Neural cell (in vitro differentiated cells): Measurements from ENCODE around the gene KRT3. TPM values are rescaled to one million over a fixed set of nuclear protein-coding genes. Genes with fewer than 3 reads are reported as not detected.

Experiments used
- H2AFZ ChIP-seq: fragments of 200-600, 300-800 bp; sonication (generic), shearing (Covaris generic); 2 replicates; pipeline ENCODE4 v1.6.0; 2014; ENCODE audit warnings: low read depth, mild to moderate bottlenecking, antibody characterized with exemption, low read length, moderate library complexity
- H3F3A ChIP-seq: fragments of 200-600 bp; shearing (Covaris generic); 2 replicates; pipeline ENCODE4 v1.6.1; 2016; ENCODE audit warnings: mild to moderate bottlenecking, moderate library complexity, mixed read lengths, antibody characterized with exemption, low read length; ENCODE audit not compliant: insufficient read depth, poor library complexity, severe bottlenecking
- H3K27ac ChIP-seq: fragments of 200-600, 300-800 bp; sonication (generic), shearing (Covaris generic); 2 replicates; pipeline ENCODE4 v1.5.1; 2014; ENCODE audit warnings: mild to moderate bottlenecking, low read length, moderate library complexity
- H3K27me3 ChIP-seq: fragments of 300-800, 200-600 bp; sonication (generic), shearing (Covaris generic); 2 replicates; pipeline ENCODE4 v1.6.0; 2014; ENCODE audit warnings: mild to moderate bottlenecking, low read depth, low read length, moderate library complexity; ENCODE audit not compliant: insufficient read depth
- H3K36me3 ChIP-seq: fragments of 300-800, 200-600 bp; sonication (generic), shearing (Covaris generic); 2 replicates; pipeline ENCODE4 v1.5.1; 2014; ENCODE audit warnings: mild to moderate bottlenecking, antibody characterized with exemption, low read length, moderate library complexity; ENCODE audit not compliant: insufficient read depth
- H3K4me2 ChIP-seq: fragments of 300-800, 200-600 bp; sonication (generic), shearing (Covaris generic); 2 replicates; pipeline ENCODE4 v1.6.0; 2014; ENCODE audit warnings: mild to moderate bottlenecking, low read length
- H3K4me3 ChIP-seq: fragments of 300-800, 200-600 bp; sonication (generic), shearing (Covaris generic); 2 replicates; pipeline ENCODE4 v1.5.1; 2014; ENCODE audit warnings: mild to moderate bottlenecking, low read length, moderate library complexity
- H3K79me2 ChIP-seq: fragments of 200-600 bp; shearing (Covaris generic); replicated peaks from 2 replicates; pipeline ENCODE4 v1.6.0; 2014; ENCODE audit warnings: mild to moderate bottlenecking, low read length, moderate library complexity; ENCODE audit not compliant: insufficient read depth
- H3K9ac ChIP-seq: fragments of 300-800, 200-600 bp; sonication (generic), shearing (Covaris generic); 2 replicates; pipeline ENCODE4 v1.6.1; 2016; ENCODE audit warnings: mild to moderate bottlenecking, low read length, mixed read lengths
- H3K9me2 ChIP-seq: fragments of 200-600 bp; shearing (Covaris generic); 2 replicates; pipeline ENCODE4 v1.6.1; 2016; ENCODE audit warnings: mild to moderate bottlenecking, low read length, mixed read lengths; ENCODE audit not compliant: insufficient read depth
- H3K9me3 ChIP-seq: fragments of 200-600, 300-800 bp; sonication (generic), shearing (Covaris generic); 2 replicates; pipeline ENCODE4 v1.6.1; 2016; ENCODE audit warnings: mild to moderate bottlenecking, mixed run types, low read length, moderate library complexity, mixed read lengths
- H4K20me1 ChIP-seq: fragments of 200-600 bp; shearing (Covaris generic); 2 replicates; pipeline ENCODE4 v1.6.1; 2016; ENCODE audit warnings: mild to moderate bottlenecking, mixed run types; ENCODE audit not compliant: insufficient read depth
- CTCF ChIP-seq: fragments of 450-650 bp; IDR thresholded peaks from 2 replicates; pipeline ENCODE4 v1.5.1; 2014; ENCODE audit warnings: antibody characterized with exemption, mild to moderate bottlenecking, moderate library complexity; ENCODE audit not compliant: poor library complexity, severe bottlenecking
- EP300 ChIP-seq: fragments of 450-650 bp; conservative IDR thresholded peaks from 2 replicates; pipeline ENCODE4 v1.6.1; 2014; ENCODE audit warnings: antibody characterized with exemption, mild to moderate bottlenecking, moderate library complexity; ENCODE audit not compliant: poor library complexity, severe bottlenecking
- EZH2 ChIP-seq: fragments of 200-600, 300-800 bp; shearing (Covaris generic), sonication (generic); IDR thresholded peaks from 2 replicates; pipeline ENCODE4 v1.6.1; 2014; ENCODE audit warnings: antibody characterized with exemption, low read length, borderline replicate concordance, mild to moderate bottlenecking; ENCODE audit not compliant: insufficient read depth, poor library complexity, severe bottlenecking
- MXI1 ChIP-seq: fragments of 450-650 bp; conservative IDR thresholded peaks from 2 replicates; pipeline ENCODE4 v1.6.1; 2014; ENCODE audit warnings: antibody characterized with exemption, mild to moderate bottlenecking; ENCODE audit not compliant: poor library complexity, severe bottlenecking
- POLR2AphosphoS5 ChIP-seq: IDR thresholded peaks from 2 replicates; pipeline ENCODE4 v1.6.1; 2012
- RAD21 ChIP-seq: fragments of 450-650 bp; conservative IDR thresholded peaks from 2 replicates; pipeline ENCODE4 v1.6.1; 2014; ENCODE audit warnings: antibody characterized with exemption, mild to moderate bottlenecking, moderate library complexity
- REST ChIP-seq: IDR thresholded peaks from 2 replicates; pipeline ENCODE4 v1.6.1; 2012; ENCODE audit warnings: borderline replicate concordance
- SMC3 ChIP-seq: fragments of 450-650 bp; conservative IDR thresholded peaks from 2 replicates; pipeline ENCODE4 v1.6.1; 2014; ENCODE audit warnings: antibody characterized with exemption, mild to moderate bottlenecking, moderate library complexity; ENCODE audit not compliant: poor library complexity
- TAF1 ChIP-seq: IDR thresholded peaks from 2 replicates; pipeline ENCODE4 v1.6.1; 2012; ENCODE audit warnings: low read depth
- polyA plus RNA-seq: library from polyadenylated mRNA; depleted of rRNA; stranded (reverse); fragments of >200 nt; gene quantifications from 2 replicates; pipeline ENCODE4 v1.2.3, GENCODE V29; 2014

Gene KRT3
- polyA plus RNA-seq, 1 donor from 2014 or later = not detected

GRCh38 chr12:52756281-52756960 lies 39.5 kb downstream of the KRT3 start:
- H3K27ac ChIP-seq = no peak overlapping the region
- H3K4me3 ChIP-seq = no peak overlapping the region
- H3F3A ChIP-seq = no peaks in the 10 kb centered on the region
- H2AFZ ChIP-seq = no peak overlapping the region
- no peak overlapping the region for H3K9ac ChIP-seq
- H3K36me3 ChIP-seq = no peaks in the 10 kb centered on the region
- peaks cover 7% of the 10 kb centered on the region for H3K9me3 ChIP-seq
- H4K20me1 ChIP-seq = no peaks in the 10 kb centered on the region
- no peaks in the 10 kb centered on the region for H3K9me2 ChIP-seq
- H3K4me2 ChIP-seq = no peak overlapping the region
- no peaks in the 10 kb centered on the region for H3K27me3 ChIP-seq
- no peaks in the 10 kb centered on the region for H3K79me2 ChIP-seq
- TF ChIP-seq EZH2 = no peak
- no peak for TF ChIP-seq SMC3
- no peak for TF ChIP-seq RAD21
- TF ChIP-seq TAF1 = no peak
- no peak for TF ChIP-seq MXI1
- no peak for TF ChIP-seq POLR2AphosphoS5
- TF ChIP-seq EP300 = no peak
- TF ChIP-seq REST = no peak
- no peak for TF ChIP-seq CTCF

DNA sequence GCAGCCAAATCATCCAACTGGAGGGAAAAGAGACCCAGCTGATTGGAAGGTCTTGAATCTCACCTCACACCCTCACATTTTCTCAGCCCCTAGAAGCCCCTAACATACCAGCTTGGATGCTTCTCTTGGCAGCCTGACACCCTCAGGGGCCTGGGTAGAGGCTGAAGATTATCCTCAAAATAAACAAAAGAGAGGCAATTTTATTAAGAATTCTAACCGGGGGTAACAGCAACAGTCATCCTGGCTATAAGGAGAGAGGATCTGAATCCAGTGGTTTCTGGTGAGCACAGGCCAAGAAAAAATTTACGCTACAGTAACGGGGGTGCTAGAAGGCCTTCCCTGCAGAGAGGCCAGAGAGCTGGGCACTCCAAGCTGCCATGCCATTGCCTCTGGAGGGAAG lies 40.4 kb downstream of the KRT3 start:
- Histone ChIP-seq H3K36me3 (no peaks in the 10 kb centered on the region), H3K9me3 (peaks cover 7% of the 10 kb centered on the region), H3K4me3 (no peak overlapping the region), H4K20me1 (no peaks in the 10 kb centered on the region), H2AFZ (no peak overlapping the region), H3F3A (no peaks in the 10 kb centered on the region), H3K27ac (no peak overlapping the region), H3K4me2 (no peak overlapping the region), H3K9me2 (no peaks in the 10 kb centered on the region), H3K9ac (no peak overlapping the region), H3K27me3 (no peaks in the 10 kb centered on the region), H3K79me2 (no peaks in the 10 kb centered on the region)
- no peak for TF ChIP-seq EP300
- TF ChIP-seq TAF1 = no peak
- no peak for TF ChIP-seq REST
- no peak for TF ChIP-seq POLR2AphosphoS5
- no peak for TF ChIP-seq EZH2
- TF ChIP-seq MXI1 = no peak
- TF ChIP-seq SMC3 = no peak
- TF ChIP-seq RAD21 = no peak
- no peak for TF ChIP-seq CTCF
